Measurements from ENCODE around the gene SLC17A5.
"Not testable (repeated sequence)": the region's sequence is repeated elsewhere in the genome, so short reads cannot be mapped to it uniquely, and the experiment has no call there.

The SLC17A5 gene

DNA sequence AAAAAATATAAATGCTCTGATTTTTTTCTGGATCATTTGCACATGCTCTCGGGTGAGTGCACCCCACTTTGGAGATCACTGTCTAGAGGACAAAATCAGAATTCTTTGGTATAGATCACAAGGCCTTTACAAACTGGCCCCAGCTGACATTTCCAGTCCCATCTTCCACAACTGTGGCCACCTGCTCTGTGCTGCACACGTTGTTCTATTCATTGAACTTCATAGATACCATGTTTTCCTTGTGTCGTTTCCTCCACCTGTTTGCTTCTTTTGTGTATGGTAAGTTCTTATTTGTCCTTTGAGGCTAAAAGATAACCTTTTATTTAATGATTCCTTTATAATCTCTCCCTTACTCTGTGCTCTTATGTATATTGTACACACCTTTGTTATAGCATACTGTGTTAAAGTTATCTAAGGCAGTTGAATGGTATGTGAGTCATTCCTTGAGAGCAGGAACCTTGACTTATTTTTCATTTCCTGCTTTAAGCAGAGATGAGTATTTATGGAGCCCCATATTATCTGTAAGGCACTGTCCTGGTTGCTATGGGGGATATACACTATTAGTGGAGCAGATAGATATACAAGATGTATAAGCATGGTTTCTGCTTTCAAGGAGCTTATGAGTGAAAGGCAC lies 12.0 kb upstream of the SLC17A5 start:
- no peak for DNase-seq

DNA sequence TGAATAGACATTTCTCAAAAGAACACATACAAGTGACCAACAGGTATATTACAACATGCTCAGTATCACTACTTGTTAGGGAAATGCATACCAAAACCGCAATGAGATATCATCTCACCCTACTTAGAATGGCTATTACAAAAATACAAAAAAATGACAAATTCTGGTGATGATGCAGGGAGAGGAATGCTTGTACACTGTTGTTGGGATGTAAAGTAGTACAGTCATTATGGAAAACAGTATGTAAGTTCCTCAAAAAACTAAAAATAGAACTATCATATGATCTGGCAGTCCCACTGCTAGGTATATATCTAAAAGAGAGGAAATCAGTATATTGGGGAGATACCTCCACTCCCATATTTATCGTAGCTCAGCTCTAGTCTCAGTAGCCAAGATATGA lies 10.9 kb upstream of the SLC17A5 start:
- no peak for DNase-seq

- no peak for DNase-seq
These were observed 3.4 kb upstream of the SLC17A5 start for GRCh38 chr6:73657201-73657600.

GRCh38 chr6:73656531-73657145 lies 2.8 kb upstream of the SLC17A5 start:
- no peak for DNase-seq

DNA sequence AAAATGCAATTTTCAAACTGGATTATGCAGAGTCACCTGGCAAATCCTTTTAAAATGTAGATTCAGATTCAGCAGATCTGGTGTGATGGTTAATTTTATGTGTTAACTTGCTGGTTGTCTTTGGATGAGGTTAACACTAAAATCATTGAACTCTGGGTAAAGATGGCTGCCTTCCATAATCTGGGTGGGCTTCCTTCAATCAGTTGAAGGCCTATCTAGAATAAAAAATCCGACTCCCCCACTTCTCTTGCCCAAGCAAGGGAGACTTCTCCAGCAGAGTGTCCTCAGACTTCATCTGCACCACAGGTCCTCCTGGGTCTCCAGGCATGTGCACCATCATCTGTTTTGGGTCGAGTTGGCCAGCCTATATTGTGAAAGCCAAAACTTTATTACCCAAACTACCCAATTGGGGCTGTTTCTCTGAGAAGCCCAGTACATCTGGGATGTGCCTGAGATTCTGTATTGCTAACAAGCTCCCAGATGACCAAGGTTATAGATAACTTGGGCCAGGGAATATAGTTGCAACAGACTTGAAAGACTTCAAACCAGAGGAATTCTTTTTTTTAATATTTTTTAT lies 1.6 kb upstream of the SLC17A5 start:
- no peak for DNase-seq

DNA sequence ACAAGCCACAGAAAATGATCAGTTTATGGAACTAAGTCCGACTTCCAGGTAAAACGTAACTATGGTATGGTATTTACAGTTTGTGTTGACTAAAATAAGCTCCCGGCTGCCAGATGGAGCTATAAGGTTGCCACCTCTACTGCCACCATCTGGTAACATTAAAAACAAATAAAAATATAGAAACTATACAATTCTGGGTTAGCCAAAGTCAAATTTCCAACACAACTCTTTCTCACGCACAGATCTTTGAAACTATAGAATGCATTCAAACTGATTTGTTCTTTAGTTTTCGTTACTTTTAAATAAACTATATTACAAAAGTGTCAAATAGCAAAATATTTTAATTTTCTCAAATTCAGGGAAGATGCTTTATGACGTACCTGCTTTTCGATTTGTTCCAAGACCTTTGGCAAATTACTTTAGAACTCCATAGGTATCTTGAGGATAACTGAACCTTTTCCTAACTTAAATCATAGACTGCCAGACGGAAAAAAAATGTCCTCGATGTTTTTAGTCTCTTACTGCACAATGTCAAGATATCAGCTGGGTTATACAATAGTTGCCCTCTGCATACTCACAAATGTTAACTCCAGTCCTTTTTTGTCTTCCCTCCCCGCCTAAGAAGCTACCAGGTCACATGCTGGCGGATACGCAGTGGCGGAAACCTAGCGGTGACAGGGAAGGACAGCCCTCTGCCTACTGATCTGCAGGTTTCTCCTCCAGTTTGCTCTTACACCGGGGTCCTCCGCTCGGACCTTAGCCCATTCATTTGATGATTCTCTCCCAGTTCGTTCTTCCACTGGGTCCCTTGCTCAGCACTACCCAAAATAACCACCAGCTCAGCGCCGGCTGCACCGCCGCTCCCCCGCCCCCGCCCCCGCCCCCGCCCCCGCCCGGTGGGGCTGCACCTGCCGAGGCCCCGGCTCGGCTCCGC lies 888 bp downstream of the SLC17A5 start:
- DNase-seq: no peak

DNA sequence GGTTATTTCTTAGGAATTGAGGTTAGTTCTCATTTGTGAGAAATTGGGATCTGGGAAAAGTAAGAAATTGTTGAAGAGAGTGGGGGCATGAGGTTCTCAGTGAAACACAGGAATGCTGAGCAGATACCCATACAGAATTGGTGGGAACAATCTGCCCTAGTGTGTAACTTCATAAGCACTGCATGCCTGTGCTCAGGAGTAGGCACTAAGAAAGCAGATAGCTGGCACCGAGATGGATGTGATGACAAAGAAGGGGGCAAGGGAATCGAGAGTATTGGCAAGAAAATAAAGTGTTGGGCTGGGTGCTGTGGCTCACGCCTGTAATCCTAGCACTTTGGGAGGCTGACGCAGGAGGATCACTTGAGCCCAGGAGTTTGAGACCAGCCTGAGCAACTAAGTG lies 4.0 kb downstream of the SLC17A5 start:
- no peak for DNase-seq

DNA sequence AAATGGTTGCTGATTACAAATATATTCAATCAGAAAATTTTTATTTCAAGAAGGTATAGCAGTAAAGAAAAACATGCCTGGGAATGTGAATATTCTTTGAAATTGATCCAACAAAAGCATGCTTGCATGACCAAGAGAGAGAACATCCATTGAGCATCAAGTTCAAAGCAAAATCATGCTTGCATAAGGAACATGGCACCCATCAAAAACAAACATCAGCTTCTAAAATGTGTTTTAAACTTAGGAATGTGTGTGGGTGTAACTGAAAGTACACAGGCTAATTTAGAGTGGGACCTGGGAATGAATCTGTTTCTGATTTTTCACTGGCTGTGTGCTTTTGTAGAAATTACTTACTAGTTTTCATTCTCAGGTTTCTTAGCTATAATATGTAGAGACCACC lies 5.6 kb downstream of the SLC17A5 start:
- no peak for DNase-seq

DNA sequence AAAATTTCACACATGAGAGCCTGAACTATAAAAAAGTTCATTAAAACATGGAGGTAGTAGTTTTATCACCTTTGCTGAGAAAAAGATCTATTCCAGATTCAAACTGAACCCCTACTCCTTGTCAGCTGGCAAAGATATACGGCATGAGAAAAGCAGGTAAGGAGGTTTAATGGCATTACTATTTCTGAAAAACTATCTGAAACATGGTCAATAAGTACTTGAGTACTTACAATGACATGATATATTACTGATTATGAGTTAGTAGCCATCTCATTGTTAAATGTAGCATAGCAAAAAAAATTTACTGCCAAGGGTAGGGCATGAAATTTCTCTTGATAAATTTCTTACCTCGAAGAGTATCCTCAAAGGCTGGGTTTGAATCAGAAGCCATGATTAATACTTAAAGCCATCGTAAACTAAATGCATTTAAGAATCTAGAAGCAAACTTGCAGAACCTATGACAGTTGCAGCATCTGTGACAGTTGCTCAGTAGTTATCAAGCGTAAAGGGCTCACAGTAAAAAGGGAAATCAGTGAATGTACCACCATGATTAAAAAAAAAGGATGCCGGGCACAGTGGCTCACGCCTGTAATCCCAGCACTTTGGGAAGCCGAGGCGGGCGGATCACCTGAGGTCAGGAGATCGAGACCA lies 8.7 kb downstream of the SLC17A5 start:
- DNase-seq: no peak

- DNase-seq: no peak
These were observed 9.8 kb downstream of the SLC17A5 start for GRCh38 chr6:73644030-73644429.

DNA sequence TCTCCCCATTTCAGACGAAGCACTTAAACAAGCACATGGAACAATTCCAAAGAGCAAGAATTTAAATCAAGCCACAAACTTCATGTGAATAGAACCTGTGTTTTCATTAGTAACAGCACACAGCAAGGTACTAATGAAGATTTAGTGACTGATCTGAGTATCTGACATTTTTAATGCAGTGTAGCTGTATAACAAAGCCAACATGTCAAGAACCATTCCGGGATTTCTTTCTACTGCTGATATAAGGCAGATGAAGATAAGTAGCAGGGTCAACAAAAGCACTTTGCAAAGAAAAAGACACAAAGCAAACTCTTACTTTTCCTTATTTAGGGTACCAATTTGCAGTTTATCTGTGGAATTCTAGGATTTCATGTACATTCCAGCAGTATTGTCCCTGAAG lies 11.3 kb downstream of the SLC17A5 start:
- DNase-seq: no peak

- DNase-seq: no peak
These were observed 13.5 kb downstream of the SLC17A5 start for GRCh38 chr6:73640179-73640750.

GRCh38 chr6:73639040-73639439 lies 14.8 kb downstream of the SLC17A5 start:
- DNase-seq: no peak

DNA sequence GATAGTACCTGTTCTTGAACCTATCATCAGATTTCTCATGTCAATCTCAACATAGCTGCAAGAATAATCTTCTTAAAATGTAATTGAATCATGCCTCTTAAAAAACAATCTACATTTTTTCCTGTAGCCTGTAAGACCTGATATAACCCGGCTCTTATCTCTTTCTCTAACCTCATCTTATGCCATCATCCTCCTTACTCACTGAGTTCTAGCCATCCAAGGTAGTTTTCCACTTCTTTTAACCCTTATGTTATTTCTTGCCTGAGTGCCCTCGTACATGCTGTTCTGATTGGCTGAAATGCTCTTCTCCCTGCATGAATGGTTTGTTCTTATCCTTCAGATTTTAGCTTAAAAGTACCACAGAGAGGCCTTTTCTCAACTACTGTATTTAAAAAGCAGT lies 16.4 kb downstream of the SLC17A5 start:
- DNase-seq: no peak

DNA sequence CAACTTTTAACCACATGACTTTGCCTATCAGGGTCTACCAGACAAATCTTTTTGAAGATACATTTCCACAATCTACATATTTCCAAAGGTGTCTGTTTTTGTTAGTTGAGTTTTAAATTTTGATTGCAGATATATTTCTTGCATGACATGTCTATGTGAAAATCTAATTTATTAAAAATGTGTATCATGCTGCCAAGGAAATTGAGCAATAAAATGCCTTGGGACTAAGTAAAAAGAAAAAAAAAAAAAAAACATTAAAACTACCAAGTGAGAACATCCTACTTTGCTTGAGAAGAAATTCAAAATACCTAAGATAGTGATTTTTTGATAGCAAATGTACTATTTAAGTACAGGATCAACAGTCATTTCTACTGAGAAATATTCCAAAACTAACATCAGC lies 17.7 kb downstream of the SLC17A5 start:
- DNase-seq: no peak

- no peak for DNase-seq
These were observed 21.4 kb downstream of the SLC17A5 start for GRCh38 chr6:73632346-73632745.

DNA sequence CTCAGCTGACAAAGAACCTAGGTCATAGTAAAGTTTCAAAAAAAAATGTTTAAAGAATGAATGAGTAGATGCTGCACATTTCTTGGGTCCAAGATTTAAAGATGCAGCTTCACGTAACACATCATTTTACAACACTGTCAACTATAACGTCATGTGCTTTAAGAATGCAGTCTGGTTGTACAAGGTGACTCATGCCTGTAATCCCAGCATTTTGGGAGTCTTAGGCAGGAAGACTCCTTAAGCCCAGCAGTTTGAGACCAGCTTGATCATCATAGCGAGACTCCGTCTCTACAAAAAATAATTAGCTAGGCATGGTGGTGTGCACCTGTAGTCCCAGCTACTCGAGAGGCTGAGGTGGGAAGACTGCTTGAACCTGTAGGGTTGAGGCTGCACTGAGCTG lies 21.9 kb downstream of the SLC17A5 start:
- no peak for DNase-seq

GRCh38 chr6:73630401-73630800 lies 23.4 kb downstream of the SLC17A5 start:
- no peak for DNase-seq

GRCh38 chr6:73624896-73625295 lies 28.9 kb downstream of the SLC17A5 start:
- no peak for DNase-seq

DNA sequence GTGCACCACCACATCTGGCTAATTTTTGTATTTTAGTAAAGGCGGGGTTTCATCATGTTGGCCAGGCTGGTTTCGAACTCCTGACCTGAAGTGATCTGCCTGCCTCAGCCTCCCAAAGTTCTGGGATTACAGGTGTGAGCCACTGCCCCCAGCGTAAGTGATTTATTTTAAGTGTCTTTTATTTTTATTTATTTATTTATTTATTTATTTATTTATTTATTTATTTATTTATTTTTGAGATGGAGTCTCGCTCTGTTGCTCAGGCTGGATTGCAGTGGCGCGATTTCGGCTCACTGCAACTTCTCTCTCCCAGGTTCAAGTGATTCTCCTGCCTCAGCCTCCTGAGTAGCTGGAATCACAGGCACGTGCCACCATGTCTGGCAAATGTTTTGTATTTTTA lies 30.3 kb downstream of the SLC17A5 start:
- not testable (repeated sequence) for DNase-seq

DNA sequence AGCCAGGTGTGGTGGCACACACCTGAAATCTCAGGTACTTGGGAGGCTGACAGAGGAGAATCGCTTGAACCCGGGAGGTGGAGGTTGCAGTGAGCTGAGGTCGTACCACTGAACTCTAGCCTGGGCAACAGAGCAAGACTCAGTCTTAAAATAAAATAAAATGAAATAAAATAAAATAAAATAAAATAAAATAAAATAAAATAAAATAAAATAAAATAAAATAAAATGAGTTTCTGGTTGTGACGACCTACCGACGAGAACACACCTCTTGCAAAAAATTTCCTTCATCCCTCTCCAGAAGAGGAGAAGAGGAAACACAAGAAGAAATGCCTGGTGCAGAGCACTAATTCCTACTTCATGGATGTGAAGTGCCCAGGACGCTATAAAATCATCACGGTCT lies 35.7 kb downstream of the SLC17A5 start:
- not testable (repeated sequence) for DNase-seq

GRCh38 chr6:73614802-73615201 lies 39.0 kb downstream of the SLC17A5 start:
- no peak for DNase-seq
